ENCODE results near the gene ART3. TPM values are rescaled to one million over a fixed set of nuclear protein-coding genes. Genes with fewer than 3 reads are reported as not detected.

ART3 gene
- total and polyA plus RNA-seq, 2 of the 8 experiments (the other 6 are each of a cell fraction or from before 2014, with no cell fraction given) = 0.21 to 0.63 TPM

DNA sequence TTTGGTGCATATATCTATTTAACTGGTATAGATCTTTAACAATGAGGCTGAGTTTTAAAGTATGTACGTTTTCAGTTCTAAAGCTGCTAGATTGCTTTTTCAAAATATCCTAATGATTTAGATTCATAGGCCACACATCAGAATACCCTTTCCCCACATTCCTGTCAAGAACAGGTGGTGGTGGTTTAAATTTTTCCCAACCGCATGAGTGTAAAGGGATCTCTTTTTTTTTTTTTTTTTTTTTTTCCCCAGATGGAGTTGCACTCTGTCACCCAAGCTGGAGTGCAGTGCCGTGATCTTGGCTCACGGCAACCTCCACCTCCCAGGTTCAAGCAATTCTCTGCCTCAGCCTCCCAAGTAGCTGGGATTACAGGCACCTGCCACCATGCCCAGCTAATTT lies 45.7 kb downstream of the ART3 start:
- Histone ChIP-seq H3K36me3 (ENCODE audit: control insufficient read depth in 2 of 4, insufficient read depth in 4 of 4, low read length in 3 of 4) (peaks cover 7 to 90% (median 42%) of the 10 kb centered on the region in 4 experiments; a peak in 7 of 8 replicates), H2BK120ac (replicated peaks; ENCODE audit: low read depth, low read length) (no peak overlapping the region), H3K9ac (replicated peaks in 1 of 4; ENCODE audit: extremely low read depth in 1 of 4, low read depth in 3 of 4, low read length in 3 of 4) (no peak overlapping the region), H3K9me3 (ENCODE audit: insufficient read depth in 2 of 2, low read depth in 1 of 2, low read length in 1 of 2) (no peaks in the 10 kb centered on the region), H3K27me3 (replicated peaks in 1 of 4; ENCODE audit: control insufficient read depth in 3 of 4, extremely low read depth in 1 of 4, insufficient read depth in 3 of 4, low read length in 3 of 4) (no peaks in the 10 kb centered on the region), H2AFZ (ENCODE audit: low read length) (no peak overlapping the region), H4K8ac (ENCODE audit: extremely low read depth, insufficient read depth, low read length) (no peak overlapping the region), H3K14ac (ENCODE audit: insufficient read length) (no peak overlapping the region), H2BK12ac (ENCODE audit: low read depth, low read length) (no peak overlapping the region), H3K23me2 (ENCODE audit: low read depth, low read length) (no peaks in the 10 kb centered on the region), H3K79me1 (ENCODE audit: low read depth, low read length) (no peaks in the 10 kb centered on the region), H2AK5ac (ENCODE audit: low read depth, low read length) (no peak overlapping the region), H3K79me2 (ENCODE audit: control insufficient read depth in 1 of 2, insufficient read depth in 2 of 2, low read length in 2 of 2) (no peaks in the 10 kb centered on the region), H4K91ac (replicated peaks; ENCODE audit: insufficient read length, low read length) (no peak overlapping the region), H2BK5ac (ENCODE audit: low read depth, low read length) (no peak overlapping the region), H3K4me2 (ENCODE audit: insufficient read depth in 1 of 2, low read depth in 2 of 2, low read length in 2 of 2) (no peak overlapping the region), H4K20me1 (replicated peaks in 1 of 2; ENCODE audit: control insufficient read depth in 1 of 2, insufficient read depth in 2 of 2, low read length in 2 of 2) (no peaks in the 10 kb centered on the region), H3K4ac (replicated peaks; ENCODE audit: insufficient read length, low read depth, low read length) (no peak overlapping the region), H3K56ac (replicated peaks; ENCODE audit: insufficient read length, low read depth, low read length) (no peak overlapping the region), H3K18ac (ENCODE audit: extremely low read depth, low read length) (no peak overlapping the region), H3K4me1 (replicated peaks in 1 of 4; ENCODE audit: control insufficient read depth in 3 of 4, insufficient read depth in 4 of 4, low read length in 3 of 4) (no peaks in the 10 kb centered on the region), H3K23ac (ENCODE audit: insufficient read length) (no peak overlapping the region), H3K4me3 (ENCODE audit: extremely low read depth in 1 of 4, insufficient read depth in 2 of 4, low read depth in 3 of 4, low read length in 4 of 4) (no peak overlapping the region), H2BK15ac (ENCODE audit: low read length) (no peak overlapping the region), H4K5ac (ENCODE audit: insufficient read length, low read depth, low read length) (no peak overlapping the region), H3K27ac (ENCODE audit: low read depth, low read length) (no peak overlapping the region), H2BK20ac (ENCODE audit: low read length) (no peak overlapping the region)
- ChIA-PET POLR2A (ENCODE audit: partially characterized antibody) (no interaction called here), CTCF (ENCODE audit: partially characterized antibody) (interaction anchor here (1.2 to 2.3 kb wide), 3 partner anchors 14 to 33 kb away, joined by 3 to 9 read pairs (median 3); no protein-coding TSS in a partner anchor)
- FAIRE-seq = no peak
- 81% methylated on average over 4 of the region's 4 CpGs; no CpG with 5 or more reads in 1 of the 2 experiments for WGBS, 2 experiments (ENCODE audit: extremely low coverage in 1 of 2, insufficient coverage in 1 of 2, insufficient read length in 1 of 2, insufficient replicate concordance in 2 of 2, low coverage in 1 of 2, low lambda C conversion rate in 2 of 2, missing lambda C conversion rate in 1 of 2)
- DNase-seq (ENCODE audit: low read depth in 1 of 2, low spot score in 2 of 2) = no peak
- no peak for TF ChIP-seq HDAC2 (IDR thresholded peaks at IDR 0.05; ENCODE audit: borderline replicate concordance in 1 of 2, low read depth in 2 of 2, low read length in 2 of 2)
- TF ChIP-seq BCL11A (IDR thresholded peaks at IDR 0.05; ENCODE audit: low read depth in 2 of 2, low read length in 2 of 2) = no peak
- no peak for TF ChIP-seq RFX5 (IDR thresholded peaks at IDR 0.05; ENCODE audit: borderline replicate concordance, low read depth, low read length)
